Lower lobe of right lung (tissue), 2 donors: ENCODE measurements around the gene PDE6D. TPM values are rescaled to one million over a fixed set of nuclear protein-coding genes. Genes with fewer than 3 reads are reported as not detected.

Source experiments
- ATAC-seq, 2 donors: fragments of 200-7000 bp; cut with Tn5 transposase; one replicate each; pipeline ENCODE4 v1.9.1; 2020 to 2022; ENCODE audit warnings: mild to moderate bottlenecking in 2 of 2, moderate library complexity in 2 of 2
- DNase-seq: peaks from one replicate; pipeline ENCODE4 v3.0.0-alpha.2; 2020
- H3K27ac ChIP-seq: fragments of 200-600 bp; one replicate; pipeline ENCODE4 v1.8.0; 2022
- H3K27me3 ChIP-seq: fragments of 200-600 bp; one replicate; pipeline ENCODE4 v1.8.0; 2022; ENCODE audit warnings: low read depth
- H3K36me3 ChIP-seq: fragments of 200-600 bp; one replicate; pipeline ENCODE4 v1.8.0; 2022; ENCODE audit warnings: mild to moderate bottlenecking
- H3K4me1 ChIP-seq: fragments of 200-600 bp; one replicate; pipeline ENCODE4 v1.8.0; 2022
- H3K4me3 ChIP-seq: fragments of 200-600 bp; one replicate; pipeline ENCODE4 v1.8.0; 2022; ENCODE audit warnings: mild to moderate bottlenecking
- H3K9me3 ChIP-seq: fragments of 200-600 bp; one replicate; pipeline ENCODE4 v1.8.0; 2022
- intact Hi-C: fragments of 100-400 bp; cut with DNase I; formaldehyde crosslinking; loops from one replicate; pipeline ENCODE4 v1.11.0; 2022
- total RNA-seq: library from RNA; stranded (reverse); fragmentation: NEBNext Ultra II Directional; extraction: Animal tissue kit (Norgen Biotek cat#: 25700); gene quantifications from one replicate; pipeline ENCODE4 v1.2.1, GENCODE V29; 2021
- TF ChIP-seq, protein P1 (sequence below): fragments of 200-600 bp; IDR thresholded peaks from one replicate; pipeline ENCODE4 v1.8.0; 2022; ENCODE audit warnings: antibody characterized with exemption, mild to moderate bottlenecking
- donor health status: DM: no; HTN: yes; CAD: no; lungs with severe emphysema.

The PDE6D gene
- total RNA-seq, 1 donor from 2014 or later = 18.5 TPM

DNA sequence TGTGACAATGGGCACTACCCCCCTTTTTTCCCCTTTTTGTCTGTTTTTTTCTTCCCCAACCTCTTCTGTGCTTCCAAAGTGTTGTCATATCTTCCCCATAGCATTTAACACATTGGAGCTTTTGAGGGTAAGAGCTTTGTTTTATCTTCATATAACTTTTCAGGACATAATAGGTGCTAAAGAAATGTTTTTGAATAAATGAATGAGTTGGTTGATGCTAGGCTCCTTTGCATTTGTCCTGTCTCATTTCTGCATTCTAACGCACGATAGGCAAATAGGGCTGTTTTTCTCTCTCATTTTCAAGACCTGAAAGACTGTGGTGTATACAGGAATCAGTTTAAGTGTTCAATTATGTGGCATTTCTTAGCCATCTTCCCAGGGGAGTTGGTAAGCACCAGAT, 4.3 kb upstream of the PDE6D start:
- Histone ChIP-seq H3K9me3 (no peaks in the 10 kb centered on the region), H3K36me3 (peaks cover 22% of the 10 kb centered on the region), H3K4me1 (peaks cover 49% of the 10 kb centered on the region), H3K4me3 (no peak overlapping the region), H3K27ac (no peak overlapping the region), H3K27me3 (no peaks in the 10 kb centered on the region)
- intact Hi-C loops = no loop called here
- TF ChIP-seq, protein P1, sequence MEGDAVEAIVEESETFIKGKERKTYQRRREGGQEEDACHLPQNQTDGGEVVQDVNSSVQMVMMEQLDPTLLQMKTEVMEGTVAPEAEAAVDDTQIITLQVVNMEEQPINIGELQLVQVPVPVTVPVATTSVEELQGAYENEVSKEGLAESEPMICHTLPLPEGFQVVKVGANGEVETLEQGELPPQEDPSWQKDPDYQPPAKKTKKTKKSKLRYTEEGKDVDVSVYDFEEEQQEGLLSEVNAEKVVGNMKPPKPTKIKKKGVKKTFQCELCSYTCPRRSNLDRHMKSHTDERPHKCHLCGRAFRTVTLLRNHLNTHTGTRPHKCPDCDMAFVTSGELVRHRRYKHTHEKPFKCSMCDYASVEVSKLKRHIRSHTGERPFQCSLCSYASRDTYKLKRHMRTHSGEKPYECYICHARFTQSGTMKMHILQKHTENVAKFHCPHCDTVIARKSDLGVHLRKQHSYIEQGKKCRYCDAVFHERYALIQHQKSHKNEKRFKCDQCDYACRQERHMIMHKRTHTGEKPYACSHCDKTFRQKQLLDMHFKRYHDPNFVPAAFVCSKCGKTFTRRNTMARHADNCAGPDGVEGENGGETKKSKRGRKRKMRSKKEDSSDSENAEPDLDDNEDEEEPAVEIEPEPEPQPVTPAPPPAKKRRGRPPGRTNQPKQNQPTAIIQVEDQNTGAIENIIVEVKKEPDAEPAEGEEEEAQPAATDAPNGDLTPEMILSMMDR = no peak
- no peak for ATAC-seq
- DNase-seq = no peak

DNA sequence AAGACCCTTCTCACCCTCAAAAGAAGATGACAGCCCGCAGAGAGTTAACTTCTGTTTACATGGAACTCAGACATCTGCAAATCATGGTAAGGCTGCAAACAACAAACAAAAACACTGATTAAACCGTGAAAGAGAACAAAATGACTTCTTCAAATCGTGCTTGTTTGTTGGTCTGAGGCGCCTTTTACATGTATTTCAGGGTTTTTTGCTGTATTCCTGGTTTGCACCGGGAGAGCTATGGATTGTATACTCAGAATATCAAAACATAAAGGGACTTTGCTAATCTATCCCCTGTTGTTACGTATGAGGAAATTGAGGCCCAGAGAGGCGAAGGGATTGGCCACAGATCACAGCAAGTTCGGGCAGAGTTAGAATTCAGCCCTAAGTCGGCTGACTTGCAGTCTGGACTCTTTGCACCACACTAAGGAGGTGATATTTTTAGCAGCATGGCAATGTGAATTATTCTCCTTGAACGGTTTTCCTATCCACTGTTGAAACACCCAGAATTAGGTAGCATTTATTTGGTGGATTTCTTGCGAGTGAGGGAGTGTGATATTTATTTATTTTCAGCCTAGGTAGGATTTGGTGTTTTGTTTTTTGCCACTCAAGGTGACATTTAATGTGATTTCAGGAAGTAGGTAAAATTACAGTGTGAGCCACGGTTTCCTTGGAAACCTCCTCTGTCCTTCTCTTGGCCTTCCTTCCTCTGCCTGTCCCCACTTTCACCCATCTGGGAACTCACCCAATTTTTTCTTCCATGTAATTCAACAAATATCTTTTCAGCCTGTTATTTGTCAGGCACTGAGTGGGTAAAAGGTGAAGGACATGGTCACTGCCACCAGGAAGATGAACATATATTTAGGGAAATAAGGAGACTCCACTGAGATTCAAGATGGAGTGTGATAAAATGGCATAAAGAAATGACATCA, 980 bp upstream of the PDE6D start:
- ATAC-seq (no peak), DNase-seq (no peak)
- Histone ChIP-seq H3K9me3 (no peaks in the 10 kb centered on the region), H3K27me3 (no peaks in the 10 kb centered on the region), H3K36me3 (no peaks in the 10 kb centered on the region), H3K4me3 (peak overlapping the region; percentile 93), H3K4me1 (peaks cover 52% of the 10 kb centered on the region), H3K27ac (peak overlapping the region; percentile 83)
- TF ChIP-seq, protein P1 = no peak
- intact Hi-C loops = no loop called here

DNA sequence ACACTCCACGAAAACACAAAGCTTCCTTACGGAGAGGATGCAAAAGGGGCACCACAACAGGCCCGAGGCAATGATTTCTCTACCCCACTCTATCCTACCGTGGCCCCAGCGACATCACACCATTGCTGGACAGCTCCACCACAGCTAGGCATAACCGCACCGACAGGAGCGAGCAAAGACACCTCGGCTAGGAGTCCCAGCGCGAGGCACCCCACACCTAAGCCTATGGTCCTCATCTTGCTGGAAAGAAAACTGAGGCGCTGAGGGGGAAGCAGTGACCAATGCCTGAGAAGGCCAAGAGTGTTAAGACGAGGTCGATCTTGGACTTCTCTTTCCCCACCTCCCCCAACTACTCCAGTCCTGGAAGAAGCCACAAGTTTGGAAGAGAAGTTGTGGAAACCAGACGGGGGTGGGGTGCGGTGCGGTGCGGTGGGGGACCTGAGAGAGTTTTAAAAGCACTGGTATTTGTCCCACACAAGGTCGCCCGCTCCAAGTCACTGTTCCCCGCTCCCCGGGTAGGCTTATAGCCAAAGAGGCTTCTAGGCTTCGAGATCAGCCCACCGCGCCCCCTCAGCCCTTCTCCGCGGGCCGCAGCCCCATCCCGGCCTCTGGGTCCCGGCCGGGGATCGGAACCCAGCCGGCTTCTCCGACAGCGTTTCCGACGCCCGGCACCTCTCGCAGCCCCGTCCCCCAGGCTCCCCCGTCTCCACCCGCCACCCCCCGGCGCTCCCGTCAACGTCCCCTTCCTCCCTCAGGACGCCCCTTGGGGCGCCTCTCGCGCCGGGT, 766 bp downstream of the PDE6D start:
- TF ChIP-seq, protein P1 = no peak
- DNase-seq (no peak), ATAC-seq (no peak)
- intact Hi-C loops = no loop called here
- H3K27ac ChIP-seq = peak overlapping the region; percentile 83
- H3K4me3 ChIP-seq = peak overlapping the region; percentile 93
- peaks cover 41% of the 10 kb centered on the region for H3K4me1 ChIP-seq
- H3K27me3 ChIP-seq = no peaks in the 10 kb centered on the region
- H3K36me3 ChIP-seq = no peaks in the 10 kb centered on the region
- H3K9me3 ChIP-seq = no peaks in the 10 kb centered on the region

DNA sequence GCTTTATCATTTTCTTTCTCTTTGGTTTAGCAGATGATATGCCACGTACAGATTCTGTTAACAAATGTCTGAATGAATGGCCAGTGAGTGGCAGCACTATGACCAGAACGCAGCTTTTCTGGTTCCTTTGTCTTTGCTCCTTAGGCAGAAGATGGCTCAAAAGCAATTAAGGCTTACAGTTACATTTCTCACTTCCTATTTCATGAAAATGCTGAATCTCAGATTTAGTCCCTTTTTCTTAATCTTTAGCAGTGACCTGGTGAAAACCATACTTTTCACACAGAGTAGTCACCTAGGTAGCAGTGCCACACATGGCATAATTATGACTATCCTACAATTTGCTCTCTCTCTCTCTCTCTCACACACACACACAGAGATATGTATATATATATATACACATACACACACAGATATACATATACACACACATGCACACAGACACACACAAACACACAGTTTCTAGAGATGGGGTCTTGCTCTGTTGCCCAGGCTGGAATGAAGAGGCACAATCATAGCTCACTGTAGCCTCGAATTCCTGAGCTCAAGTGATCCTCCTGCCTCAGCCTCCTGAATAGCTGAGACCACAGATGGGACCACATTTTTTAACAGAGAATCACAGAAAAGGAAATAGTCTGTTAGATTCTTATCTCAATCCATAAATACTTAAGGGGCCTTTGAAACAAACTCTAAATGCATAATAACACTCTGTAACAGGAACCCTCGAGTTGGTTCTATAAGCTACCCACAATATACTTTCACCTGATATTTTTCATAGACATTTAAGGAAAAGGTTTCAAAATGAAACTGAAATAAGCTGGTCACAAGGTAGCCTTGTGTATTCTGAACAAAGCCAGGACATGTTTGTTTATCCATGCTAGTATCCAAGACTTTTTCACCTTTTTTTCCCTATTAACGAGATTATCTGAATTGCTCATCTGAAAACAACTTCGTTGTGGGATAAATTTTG, 11.6 kb downstream of the PDE6D start:
- no peaks in the 10 kb centered on the region for H3K36me3 ChIP-seq

More for the DNA sequence above, 11.6 kb downstream of the PDE6D start:
- Histone ChIP-seq H3K9me3 (no peaks in the 10 kb centered on the region), H3K4me1 (no peaks in the 10 kb centered on the region), H3K27me3 (no peaks in the 10 kb centered on the region), H3K4me3 (no peak overlapping the region), H3K27ac (no peak overlapping the region)
- ATAC-seq = no peak
- TF ChIP-seq, protein P1 = no peak
- intact Hi-C loops = no loop called here
- no peak for DNase-seq
